IPS-15b (cell line): ENCODE data around the gene ANGPTL8.

Source experiments
- H3K27me3 ChIP-seq: one replicate; pipeline ENCODE4 v1.6.1; 2013; ENCODE audit warnings: low read length; ENCODE audit not compliant: control insufficient read depth, insufficient read depth
- H3K36me3 ChIP-seq: one replicate; pipeline ENCODE4 v1.6.1; 2013; ENCODE audit warnings: low read length; ENCODE audit not compliant: control insufficient read depth, insufficient read depth
- H3K4me1 ChIP-seq: one replicate; pipeline ENCODE4 v1.6.1; 2013; ENCODE audit warnings: mild to moderate bottlenecking, low read length; ENCODE audit not compliant: control insufficient read depth, insufficient read depth
- H3K4me3 ChIP-seq: one replicate; pipeline ENCODE4 v1.5.1; 2013; ENCODE audit warnings: low read depth, low read length
- H3K9ac ChIP-seq: one replicate; pipeline ENCODE4 v1.6.1; 2013; ENCODE audit warnings: low read depth, mild to moderate bottlenecking, low read length
- H3K9me3 ChIP-seq: one replicate; pipeline ENCODE4 v1.6.1; 2013; ENCODE audit warnings: mild to moderate bottlenecking, low read length; ENCODE audit not compliant: control insufficient read depth, insufficient read depth

The ANGPTL8 gene

GRCh38 chr19:11242864-11243797 lies 3.7 kb downstream of the ANGPTL8 start:
- H3K4me3 ChIP-seq = no peak overlapping the region
- no peak overlapping the region for H3K9ac ChIP-seq
- H3K4me1 ChIP-seq = peaks cover 2% of the 10 kb centered on the region
- H3K27me3 ChIP-seq = no peaks in the 10 kb centered on the region
- H3K36me3 ChIP-seq = peaks cover 38% of the 10 kb centered on the region
- H3K9me3 ChIP-seq = no peaks in the 10 kb centered on the region

GRCh38 chr19:11243798-11244169 lies 4.4 kb downstream of the ANGPTL8 start:
- Histone ChIP-seq H3K9ac (no peak overlapping the region), H3K36me3 (peaks cover 34% of the 10 kb centered on the region), H3K4me1 (peaks cover 2% of the 10 kb centered on the region), H3K9me3 (no peaks in the 10 kb centered on the region), H3K27me3 (no peaks in the 10 kb centered on the region), H3K4me3 (no peak overlapping the region)

- H3K27me3 ChIP-seq = no peaks in the 10 kb centered on the region
- no peaks in the 10 kb centered on the region for H3K9me3 ChIP-seq
- H3K36me3 ChIP-seq = peaks cover 33% of the 10 kb centered on the region
- H3K9ac ChIP-seq = no peak overlapping the region
- no peak overlapping the region for H3K4me3 ChIP-seq
- peaks cover 2% of the 10 kb centered on the region for H3K4me1 ChIP-seq
Observed at GRCh38 chr19:11244846-11245589, 5.6 kb downstream of the ANGPTL8 start.

- Histone ChIP-seq H3K4me1 (peaks cover 2% of the 10 kb centered on the region), H3K9me3 (no peaks in the 10 kb centered on the region), H3K9ac (no peak overlapping the region), H3K4me3 (no peak overlapping the region), H3K36me3 (peaks cover 37% of the 10 kb centered on the region), H3K27me3 (no peaks in the 10 kb centered on the region)
Observed at GRCh38 chr19:11246941-11247340, 7.5 kb downstream of the ANGPTL8 start.

GRCh38 chr19:11247391-11247790 lies 8.0 kb downstream of the ANGPTL8 start:
- Histone ChIP-seq H3K9ac (no peak overlapping the region), H3K36me3 (peaks cover 38% of the 10 kb centered on the region), H3K9me3 (no peaks in the 10 kb centered on the region), H3K27me3 (no peaks in the 10 kb centered on the region), H3K4me3 (no peak overlapping the region), H3K4me1 (peaks cover 2% of the 10 kb centered on the region)

- Histone ChIP-seq H3K27me3 (no peaks in the 10 kb centered on the region), H3K36me3 (peaks cover 37% of the 10 kb centered on the region), H3K4me1 (peaks cover 2% of the 10 kb centered on the region), H3K9ac (no peak overlapping the region), H3K9me3 (no peaks in the 10 kb centered on the region), H3K4me3 (no peak overlapping the region)
Observed at GRCh38 chr19:11247934-11248333, 8.5 kb downstream of the ANGPTL8 start.

- Histone ChIP-seq H3K36me3 (peaks cover 36% of the 10 kb centered on the region), H3K4me1 (no peaks in the 10 kb centered on the region), H3K9ac (no peak overlapping the region), H3K27me3 (no peaks in the 10 kb centered on the region), H3K9me3 (no peaks in the 10 kb centered on the region), H3K4me3 (no peak overlapping the region)
Observed at GRCh38 chr19:11248852-11249251, 9.4 kb downstream of the ANGPTL8 start.

- peaks cover 32% of the 10 kb centered on the region for H3K36me3 ChIP-seq
- H3K9ac ChIP-seq = no peak overlapping the region
- no peaks in the 10 kb centered on the region for H3K4me1 ChIP-seq
- no peak overlapping the region for H3K4me3 ChIP-seq
- H3K27me3 ChIP-seq = no peaks in the 10 kb centered on the region
- no peaks in the 10 kb centered on the region for H3K9me3 ChIP-seq
Observed at GRCh38 chr19:11251217-11251616, 11.8 kb downstream of the ANGPTL8 start.

GRCh38 chr19:11251650-11252314 lies 12.4 kb downstream of the ANGPTL8 start:
- Histone ChIP-seq H3K9ac (no peak overlapping the region), H3K36me3 (peaks cover 32% of the 10 kb centered on the region), H3K4me1 (no peaks in the 10 kb centered on the region), H3K9me3 (no peaks in the 10 kb centered on the region), H3K27me3 (no peaks in the 10 kb centered on the region), H3K4me3 (no peak overlapping the region)

GRCh38 chr19:11252665-11253355 lies 13.4 kb downstream of the ANGPTL8 start:
- H3K9ac ChIP-seq = no peak overlapping the region

GRCh38 chr19:11254666-11255065 lies 15.2 kb downstream of the ANGPTL8 start:
- Histone ChIP-seq H3K4me1 (no peaks in the 10 kb centered on the region), H3K4me3 (no peak overlapping the region), H3K9ac (no peak overlapping the region), H3K9me3 (no peaks in the 10 kb centered on the region), H3K27me3 (no peaks in the 10 kb centered on the region), H3K36me3 (peaks cover 21% of the 10 kb centered on the region)

More at GRCh38 chr19:11252665-11253355, 13.4 kb downstream of the ANGPTL8 start:
- Histone ChIP-seq H3K4me3 (no peak overlapping the region), H3K36me3 (peaks cover 24% of the 10 kb centered on the region), H3K4me1 (no peaks in the 10 kb centered on the region), H3K9me3 (no peaks in the 10 kb centered on the region), H3K27me3 (no peaks in the 10 kb centered on the region)
